ENCODE results near the gene SIAH2.
"Not testable (repeated sequence)": the region's sequence is repeated elsewhere in the genome, so short reads cannot be mapped to it uniquely, and the experiment has no call there.

The SIAH2 gene

DNA sequence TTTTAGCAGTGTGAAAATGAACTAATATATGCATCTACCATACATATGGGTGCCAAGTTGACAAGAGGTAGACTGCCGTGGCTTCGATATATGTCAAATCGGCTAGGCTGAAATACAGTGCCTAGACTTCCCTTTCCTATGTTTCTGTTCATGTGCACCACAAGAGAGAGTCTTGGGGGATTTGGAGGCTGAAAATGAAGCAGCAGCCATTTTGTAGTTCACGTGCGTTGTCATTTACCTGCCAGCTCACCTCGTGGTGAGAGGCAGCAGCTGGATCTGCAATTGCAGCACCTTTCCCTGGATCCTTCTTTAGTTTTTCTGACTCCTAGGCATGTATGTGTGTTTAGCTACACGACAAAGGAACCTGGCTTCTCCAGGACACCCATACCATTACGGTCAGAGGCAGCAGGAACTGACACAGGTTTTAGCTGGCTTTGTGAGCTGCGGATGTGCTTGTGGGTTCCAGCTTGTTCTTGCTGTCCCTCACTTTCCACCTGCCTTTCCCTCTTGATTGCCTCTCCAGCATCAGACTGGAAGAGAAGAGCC lies 40.5 kb upstream of the SIAH2 start:
- Mint-ChIP-seq H3K9me3 (peaks cover 4% of the 10 kb centered on the region), H3K36me3 (ENCODE audit: low read depth) (no peaks in the 10 kb centered on the region), H3K27me3 (ENCODE audit: low read depth) (no peaks in the 10 kb centered on the region), H3K4me1 (no peaks in the 10 kb centered on the region), H3K4me3 (no peak overlapping the region), H3K27ac (no peak overlapping the region)
- TF ChIP-seq CTCF (IDR thresholded peaks at IDR 0.05; ENCODE audit: unreplicated experiment in 3 of 3), result no peak

- Mint-ChIP-seq H3K36me3 (ENCODE audit: low read depth) (no peaks in the 10 kb centered on the region), H3K9me3 (no peaks in the 10 kb centered on the region), H3K4me3 (no peak overlapping the region), H3K27me3 (ENCODE audit: low read depth) (no peaks in the 10 kb centered on the region), H3K27ac (no peak overlapping the region), H3K4me1 (no peaks in the 10 kb centered on the region)
- TF ChIP-seq CTCF (IDR thresholded peaks at IDR 0.05; ENCODE audit: unreplicated experiment in 3 of 3), result no peak
These were observed 37.8 kb upstream of the SIAH2 start for GRCh38 chr3:150800722-150801121.

DNA sequence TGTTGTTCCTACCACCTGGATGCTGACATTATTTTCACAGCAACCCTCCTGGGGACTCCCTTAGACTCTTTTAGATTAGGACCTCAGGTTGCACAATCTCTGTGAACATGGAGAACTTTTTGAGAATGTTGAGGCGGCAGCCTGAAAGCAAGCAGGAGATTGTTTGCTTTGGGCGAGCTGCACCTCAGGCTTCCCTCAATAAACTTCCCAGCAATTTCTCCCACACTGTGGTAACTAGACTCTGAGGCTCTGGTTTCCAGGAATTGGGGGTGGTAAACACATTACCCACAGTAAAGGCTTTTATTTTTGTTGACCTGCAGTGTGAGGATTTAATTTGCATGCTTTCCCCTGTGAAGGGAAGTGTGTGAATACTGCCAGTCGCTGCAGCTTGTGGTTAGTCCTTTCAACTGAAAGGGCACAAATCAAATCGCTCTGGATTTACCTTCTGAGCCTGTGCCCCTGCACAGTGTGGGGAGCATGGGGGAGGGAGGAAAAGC lies 35.2 kb upstream of the SIAH2 start:
- no peak overlapping the region for H3K4me3 Mint-ChIP-seq

DNA sequence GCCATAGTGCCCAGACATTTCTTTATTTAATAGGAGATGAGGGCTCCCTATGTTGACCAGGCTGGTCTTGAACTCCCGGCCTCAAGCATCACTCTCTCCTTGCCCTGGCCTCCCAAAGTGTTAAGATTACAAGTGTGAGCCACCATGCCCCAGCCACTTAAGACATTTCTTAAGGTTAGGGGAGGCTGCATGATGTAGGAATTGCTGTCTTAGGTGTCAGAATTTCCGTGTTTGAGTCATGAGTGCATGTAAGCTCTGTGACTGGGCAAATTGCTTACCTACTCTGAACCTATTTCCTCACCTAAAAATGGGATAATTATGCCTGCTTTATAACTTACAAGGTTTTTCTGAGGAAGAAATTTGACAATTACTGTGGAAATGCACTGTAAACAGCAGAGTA lies 34.2 kb upstream of the SIAH2 start:
- Mint-ChIP-seq H3K4me1 (peaks cover 6% of the 10 kb centered on the region), H3K27me3 (ENCODE audit: low read depth) (no peaks in the 10 kb centered on the region)

More for the DNA sequence above, 35.2 kb upstream of the SIAH2 start:
- Mint-ChIP-seq H3K36me3 (ENCODE audit: low read depth) (no peaks in the 10 kb centered on the region), H3K4me1 (peaks cover 6% of the 10 kb centered on the region), H3K9me3 (no peaks in the 10 kb centered on the region), H3K27me3 (ENCODE audit: low read depth) (no peaks in the 10 kb centered on the region), H3K27ac (no peak overlapping the region)
- TF ChIP-seq CTCF (IDR thresholded peaks at IDR 0.05; ENCODE audit: unreplicated experiment in 3 of 3), result no peak

DNA sequence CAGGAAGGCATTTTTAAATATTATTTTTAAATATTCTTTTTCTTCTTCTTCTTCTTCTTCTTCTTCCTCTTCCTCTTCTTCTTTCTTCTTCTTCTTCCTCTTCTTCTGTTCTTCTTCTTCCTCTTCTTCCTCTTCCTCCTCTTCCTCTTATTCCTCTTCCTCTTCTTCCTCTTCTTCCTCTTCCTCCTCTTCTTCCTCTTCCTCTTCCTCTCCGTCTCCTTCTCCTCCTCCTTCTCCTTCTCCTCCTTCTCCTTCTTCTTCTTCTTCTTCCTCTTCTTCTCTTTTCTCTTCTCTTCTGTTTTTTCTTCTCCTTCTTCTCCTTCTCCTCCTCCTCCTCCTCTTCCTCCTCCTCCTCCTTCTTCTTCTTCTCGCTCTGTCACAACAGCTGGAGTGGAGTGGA lies 33.6 kb upstream of the SIAH2 start:
- H3K4me3 Mint-ChIP-seq; H3K4me1 Mint-ChIP-seq; H3K27ac Mint-ChIP-seq; H3K27me3 Mint-ChIP-seq (ENCODE audit: low read depth); H3K9me3 Mint-ChIP-seq; H3K36me3 Mint-ChIP-seq (ENCODE audit: low read depth): not testable (repeated sequence)

More for the DNA sequence above, 34.2 kb upstream of the SIAH2 start:
- TF ChIP-seq CTCF (IDR thresholded peaks at IDR 0.05; ENCODE audit: unreplicated experiment in 3 of 3), result no peak
- Mint-ChIP-seq H3K9me3 (no peaks in the 10 kb centered on the region), H3K4me3 (no peak overlapping the region), H3K36me3 (ENCODE audit: low read depth) (no peaks in the 10 kb centered on the region), H3K27ac (no peak overlapping the region)

DNA sequence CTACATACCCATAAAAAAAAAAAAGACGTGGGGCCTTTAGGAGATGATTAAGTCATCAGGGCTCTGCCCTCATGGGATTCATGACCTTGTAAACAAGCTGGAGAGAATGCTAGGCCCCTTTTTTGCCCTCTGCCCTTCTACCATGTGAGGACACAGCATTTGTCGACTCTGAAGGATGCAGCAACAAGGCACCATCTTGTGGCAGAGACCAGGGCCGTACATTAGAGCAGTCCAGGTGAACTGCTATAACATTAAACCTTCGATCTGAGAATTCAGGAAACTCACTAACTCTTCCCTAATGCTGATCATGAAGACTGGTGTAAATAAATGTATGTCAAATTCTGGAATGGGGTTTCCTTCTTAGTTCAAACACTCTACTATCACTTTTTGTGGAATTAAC lies 30.7 kb upstream of the SIAH2 start:
- Mint-ChIP-seq H3K27ac (no peak overlapping the region), H3K27me3 (ENCODE audit: low read depth) (peaks cover 3% of the 10 kb centered on the region), H3K9me3 (peaks cover 4% of the 10 kb centered on the region), H3K4me1 (peaks cover 6% of the 10 kb centered on the region), H3K36me3 (ENCODE audit: low read depth) (no peaks in the 10 kb centered on the region), H3K4me3 (no peak overlapping the region)
- no peak for TF ChIP-seq CTCF (IDR thresholded peaks at IDR 0.05; ENCODE audit: unreplicated experiment in 3 of 3)
